ENCODE results near the gene AP2B1. TPM values are rescaled to one million over a fixed set of nuclear protein-coding genes. Genes with fewer than 3 reads are reported as not detected.
A peak's percentile ranks its signal among the peaks of the same experiment; 100 is the strongest.

Gene AP2B1
- total and polyA plus RNA-seq, 2 experiments from 2014 or later = 76.1 to 87.0 TPM

DNA sequence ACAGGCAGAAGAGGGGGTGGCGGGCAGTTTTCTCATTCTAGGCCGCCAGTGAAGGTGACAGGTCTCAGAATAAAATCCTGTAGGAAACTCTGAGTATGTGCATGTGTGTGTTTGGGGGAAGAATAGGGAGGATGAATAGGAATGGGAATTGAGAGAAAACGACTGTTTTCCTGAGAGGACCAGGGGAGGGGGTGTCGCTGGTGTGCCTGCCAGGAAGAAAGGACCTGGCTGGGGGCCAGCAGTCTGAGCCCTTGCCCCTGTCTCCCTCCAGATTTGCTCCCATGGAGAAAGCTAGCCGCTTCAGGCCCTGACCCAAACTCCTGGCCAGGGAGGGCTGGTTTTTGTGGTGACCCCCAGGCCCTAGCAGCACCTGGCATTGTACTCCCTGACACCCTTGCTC lies 187.9 kb downstream of the AP2B1 start:
- H3K9me3 ChIP-seq (ENCODE audit: low read depth) = no peaks in the 10 kb centered on the region
- H3K4me2 ChIP-seq = peak overlapping the region; percentile 33
- H3K27me3 ChIP-seq = no peaks in the 10 kb centered on the region
- H3K27ac ChIP-seq = peak overlapping the region; percentile 65
- H3K79me2 ChIP-seq = no peaks in the 10 kb centered on the region
- H3K36me3 ChIP-seq (replicated peaks; ENCODE audit: insufficient read depth, low read depth) = no peaks in the 10 kb centered on the region
- H3K4me1 ChIP-seq (ENCODE audit: insufficient read depth) = peaks cover 33% of the 10 kb centered on the region
- WGBS (ENCODE audit: low lambda C conversion rate, missing lambda C conversion rate) = 57% methylated on average over 5 of the region's 5 CpGs
- DNase-seq (ENCODE audit: low spot score) = no peak
- H3K9me2 ChIP-seq (replicated peaks; ENCODE audit: insufficient read depth) = no peaks in the 10 kb centered on the region
- no peak for TF ChIP-seq EZH2phosphoT487 (IDR thresholded peaks at IDR 0.05; ENCODE audit: low read depth, severe bottlenecking, unreplicated experiment)
- TF ChIP-seq, protein P1, sequence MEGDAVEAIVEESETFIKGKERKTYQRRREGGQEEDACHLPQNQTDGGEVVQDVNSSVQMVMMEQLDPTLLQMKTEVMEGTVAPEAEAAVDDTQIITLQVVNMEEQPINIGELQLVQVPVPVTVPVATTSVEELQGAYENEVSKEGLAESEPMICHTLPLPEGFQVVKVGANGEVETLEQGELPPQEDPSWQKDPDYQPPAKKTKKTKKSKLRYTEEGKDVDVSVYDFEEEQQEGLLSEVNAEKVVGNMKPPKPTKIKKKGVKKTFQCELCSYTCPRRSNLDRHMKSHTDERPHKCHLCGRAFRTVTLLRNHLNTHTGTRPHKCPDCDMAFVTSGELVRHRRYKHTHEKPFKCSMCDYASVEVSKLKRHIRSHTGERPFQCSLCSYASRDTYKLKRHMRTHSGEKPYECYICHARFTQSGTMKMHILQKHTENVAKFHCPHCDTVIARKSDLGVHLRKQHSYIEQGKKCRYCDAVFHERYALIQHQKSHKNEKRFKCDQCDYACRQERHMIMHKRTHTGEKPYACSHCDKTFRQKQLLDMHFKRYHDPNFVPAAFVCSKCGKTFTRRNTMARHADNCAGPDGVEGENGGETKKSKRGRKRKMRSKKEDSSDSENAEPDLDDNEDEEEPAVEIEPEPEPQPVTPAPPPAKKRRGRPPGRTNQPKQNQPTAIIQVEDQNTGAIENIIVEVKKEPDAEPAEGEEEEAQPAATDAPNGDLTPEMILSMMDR (IDR thresholded peaks at IDR 0.05; ENCODE audit: poor library complexity) = no peak
- no peak for TF ChIP-seq EZH2 (IDR thresholded peaks at IDR 0.05; ENCODE audit: borderline replicate concordance)
- no peaks in the 10 kb centered on the region for H4K20me1 ChIP-seq (ENCODE audit: insufficient read depth, poor library complexity, severe bottlenecking)
- no peak overlapping the region for H3K4me3 ChIP-seq
- H2AFZ ChIP-seq = no peak overlapping the region

DNA sequence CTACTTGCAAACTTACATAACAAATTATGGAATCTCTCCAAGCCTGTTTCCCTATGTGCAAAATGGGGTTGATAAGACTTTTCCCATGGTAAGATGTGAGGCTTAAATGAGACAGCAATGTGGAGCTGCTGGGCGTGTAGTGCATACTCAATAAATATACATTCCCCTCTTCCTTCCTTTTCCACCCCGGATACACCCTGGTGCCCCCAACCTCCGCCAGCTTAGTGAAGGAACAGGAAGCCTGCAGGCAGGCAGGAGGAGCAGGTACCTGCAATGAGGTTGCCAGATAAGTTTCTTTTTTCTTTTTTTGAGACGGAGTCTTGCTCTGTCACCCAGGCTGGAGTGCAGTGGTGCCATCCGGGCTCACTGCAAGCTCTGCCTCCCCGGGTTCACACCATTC lies 188.5 kb downstream of the AP2B1 start:
- H4K20me1 ChIP-seq (ENCODE audit: insufficient read depth, poor library complexity, severe bottlenecking) = no peaks in the 10 kb centered on the region
- H3K4me1 ChIP-seq (ENCODE audit: insufficient read depth) = peaks cover 33% of the 10 kb centered on the region
- no peak overlapping the region for H3K4me2 ChIP-seq
- no peaks in the 10 kb centered on the region for H3K9me3 ChIP-seq (ENCODE audit: low read depth)
- no peaks in the 10 kb centered on the region for H3K9me2 ChIP-seq (replicated peaks; ENCODE audit: insufficient read depth)
- TF ChIP-seq EZH2 (IDR thresholded peaks at IDR 0.05; ENCODE audit: borderline replicate concordance) (no peak), EZH2phosphoT487 (IDR thresholded peaks at IDR 0.05; ENCODE audit: low read depth, severe bottlenecking, unreplicated experiment) (no peak)
- TF ChIP-seq, protein P1 (IDR thresholded peaks at IDR 0.05; ENCODE audit: poor library complexity) = no peak
- DNase-seq (ENCODE audit: low spot score) = no peak
- no peaks in the 10 kb centered on the region for H3K27me3 ChIP-seq
- H3K79me2 ChIP-seq = no peaks in the 10 kb centered on the region
- no peak overlapping the region for H2AFZ ChIP-seq
- no peak overlapping the region for H3K27ac ChIP-seq
- H3K36me3 ChIP-seq (replicated peaks; ENCODE audit: insufficient read depth, low read depth) = no peaks in the 10 kb centered on the region
- H3K4me3 ChIP-seq = no peak overlapping the region
- 81% methylated on average over 6 of the region's 6 CpGs for whole genome bisulfite sequencing (ENCODE audit: low lambda C conversion rate, missing lambda C conversion rate)

Small RNA genes within 50 kb of the gene (small RNA-seq; reads per million reads assigned to genes)
- gene AC004134.1 (not detected), gene AC015911.1 (not detected), gene SNORD7 (99.9 reads per million, percentile 97 among the genes with 10 or more reads in this experiment)

Other genes with a start within 250 kb of the AP2B1 start
- 6.3 and 8.3 TPM in 2 replicates for gene SLFN11, start 213.7 kb upstream of the AP2B1 start, total RNA-seq
- 1.4 and 2.5 TPM in 2 replicates for gene SLFN11, start 213.7 kb upstream of the AP2B1 start, polyA plus RNA-seq
- 5.1 and 7.8 TPM in 2 replicates for gene SLFN12, start 154.8 kb upstream of the AP2B1 start, total RNA-seq
- gene SLFN12, start 154.8 kb upstream of the AP2B1 start, polyA plus RNA-seq = 2.7 and 3.1 TPM in 2 replicates
- 3.9 and 5.5 TPM in 2 replicates for gene SLFN13, start 138.6 kb upstream of the AP2B1 start, total RNA-seq
- gene SLFN13, start 138.6 kb upstream of the AP2B1 start, polyA plus RNA-seq = 1.5 and 2.2 TPM in 2 replicates
- 0.03 TPM in 1 of 2 replicates, not detected in the other for gene SLFN12L, start 49.6 kb upstream of the AP2B1 start, total RNA-seq
- not detected in 2 replicates for gene SLFN12L, start 49.6 kb upstream of the AP2B1 start, polyA plus RNA-seq
- gene SLFN14, start 26.5 kb upstream of the AP2B1 start, total RNA-seq = not detected in 2 replicates
- gene SLFN14, start 26.5 kb upstream of the AP2B1 start, polyA plus RNA-seq = not detected in 2 replicates
- 10.5 and 10.8 TPM in 2 replicates for gene PEX12, start 8.8 kb upstream of the AP2B1 start, total RNA-seq
- 3.6 and 9.0 TPM in 2 replicates for gene PEX12, start 8.8 kb upstream of the AP2B1 start, polyA plus RNA-seq
- 7.4 and 7.6 TPM in 2 replicates for gene RASL10B, start 144.3 kb downstream of the AP2B1 start, total RNA-seq
- gene RASL10B, start 144.3 kb downstream of the AP2B1 start, polyA plus RNA-seq = 7.1 and 8.4 TPM in 2 replicates
- not detected in 2 replicates for gene GAS2L2, start 165.9 kb downstream of the AP2B1 start, total RNA-seq
- gene GAS2L2, start 165.9 kb downstream of the AP2B1 start, polyA plus RNA-seq = not detected in 2 replicates
- not detected in 2 replicates for gene C17orf50, start 173.6 kb downstream of the AP2B1 start, total RNA-seq
- not detected in 2 replicates for gene C17orf50, start 173.6 kb downstream of the AP2B1 start, polyA plus RNA-seq
- 11.2 and 18.0 TPM in 2 replicates for gene MMP28, start 208.3 kb downstream of the AP2B1 start, total RNA-seq
- 10.8 and 12.0 TPM in 2 replicates for gene MMP28, start 208.3 kb downstream of the AP2B1 start, polyA plus RNA-seq
- 36.1 and 48.2 TPM in 2 replicates for gene TAF15, start 222.2 kb downstream of the AP2B1 start, total RNA-seq
- gene TAF15, start 222.2 kb downstream of the AP2B1 start, polyA plus RNA-seq = 14.8 and 15.7 TPM in 2 replicates